GM18507 (cell line): ENCODE measurements around the gene TAS1R1.
A peak's percentile ranks its signal among the peaks of the same experiment; 100 is the strongest.
"Not testable (repeated sequence)": the region's sequence is repeated elsewhere in the genome, so short reads cannot be mapped to it uniquely, and the experiment has no call there.

Source experiments
- DNase-seq: peaks from one replicate; pipeline ENCODE4 v3.0.0; 2011; ENCODE audit warnings: low read depth; ENCODE audit not compliant: insufficient read length; ENCODE audit errors: extremely low spot score
- FAIRE-seq: peaks from 2 replicates; lab custom pipeline; 2011; peaks lifted over from hg19 to GRCh38; lab: Jason Lieb, UNC

TAS1R1 gene

DNA sequence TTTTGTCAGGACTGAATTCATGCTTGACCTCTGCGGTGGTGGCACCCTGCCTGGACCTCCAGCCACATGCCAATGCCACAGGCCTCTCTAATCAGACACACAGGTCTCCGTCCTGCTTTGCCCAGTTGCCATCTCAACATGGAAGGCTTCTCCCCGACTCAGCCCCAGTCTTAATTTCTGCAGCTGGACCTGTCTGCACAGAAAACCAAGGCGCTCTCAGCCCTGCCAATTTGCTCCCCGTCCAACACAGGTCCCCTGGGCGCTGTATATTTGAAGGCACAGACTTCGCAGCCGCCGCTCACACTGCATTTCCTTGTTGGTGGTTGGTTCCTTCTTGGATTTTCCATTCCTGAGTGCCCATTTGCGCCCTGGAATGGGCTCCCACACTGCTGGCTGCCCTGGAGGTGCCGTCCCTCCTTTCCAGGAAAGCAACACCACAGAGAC is 35.6 kb upstream of the TAS1R1 start:
- FAIRE-seq (no peak), DNase-seq (no peak)

DNA sequence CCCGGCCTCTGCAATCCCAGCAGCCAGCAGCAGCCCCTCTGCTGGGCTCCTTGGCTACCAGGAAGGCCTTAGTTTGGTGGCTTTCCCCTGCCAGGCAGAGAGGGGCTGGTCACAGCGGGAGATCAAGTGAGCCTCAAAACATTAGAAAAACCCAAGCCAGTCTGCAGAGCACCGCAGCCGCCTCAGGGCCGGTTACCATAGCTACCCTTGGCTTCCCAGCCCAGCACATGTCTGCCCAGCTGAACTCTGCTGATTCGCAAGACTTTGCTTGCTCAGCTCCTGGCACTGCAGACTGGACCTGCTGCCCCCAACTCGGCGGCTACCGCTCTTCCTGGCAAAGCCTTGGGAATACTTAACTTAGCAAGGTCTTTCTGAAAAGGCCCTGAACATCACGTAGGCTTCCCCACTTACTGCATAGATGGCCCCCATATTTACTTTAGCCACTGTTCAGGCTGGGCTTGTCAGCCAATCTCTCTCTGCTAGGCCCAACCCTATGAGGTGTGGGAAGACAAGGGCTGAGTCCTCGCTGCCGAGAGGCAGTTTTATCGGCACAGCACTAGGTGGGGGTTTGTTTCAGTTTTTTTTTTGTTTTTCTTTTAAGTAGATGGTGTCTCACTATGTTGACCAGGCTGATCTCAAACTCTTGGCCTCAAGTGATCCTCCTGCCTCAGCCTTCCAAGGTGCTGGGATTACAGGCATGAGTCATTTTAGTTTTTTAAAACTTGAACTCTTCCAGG is 35.0 kb upstream of the TAS1R1 start:
- no peak for FAIRE-seq

GRCh38 chr1:6521536-6521935 is 33.6 kb upstream of the TAS1R1 start:
- FAIRE-seq (no peak), DNase-seq (no peak)

More for the DNA sequence above, 35.0 kb upstream of the TAS1R1 start:
- no peak for DNase-seq

DNA sequence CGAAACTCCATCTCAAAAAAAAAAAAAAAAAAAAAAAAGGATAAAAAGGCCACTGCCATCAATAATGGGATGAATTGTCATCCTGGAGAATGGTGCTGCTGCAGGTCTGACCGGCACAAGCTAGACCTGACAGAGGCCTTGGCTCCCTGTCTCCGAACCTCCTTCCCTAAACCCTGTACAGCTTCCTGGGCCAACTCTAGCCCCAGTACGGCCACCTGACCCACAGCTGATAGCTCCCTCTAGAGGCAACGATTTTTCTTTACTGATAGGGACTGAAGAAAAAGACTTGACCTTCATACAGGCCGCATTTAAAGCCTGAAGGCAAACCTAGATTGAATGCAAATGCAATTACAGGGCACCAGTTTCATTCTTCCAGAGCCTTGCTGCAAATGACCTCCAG is 31.5 kb upstream of the TAS1R1 start:
- FAIRE-seq (no peak), DNase-seq (no peak)

- FAIRE-seq (no peak), DNase-seq (no peak)
Measured at GRCh38 chr1:6526316-6526715, 28.8 kb upstream of the TAS1R1 start.

GRCh38 chr1:6528492-6528891 is 26.6 kb upstream of the TAS1R1 start:
- FAIRE-seq: no peak

DNA sequence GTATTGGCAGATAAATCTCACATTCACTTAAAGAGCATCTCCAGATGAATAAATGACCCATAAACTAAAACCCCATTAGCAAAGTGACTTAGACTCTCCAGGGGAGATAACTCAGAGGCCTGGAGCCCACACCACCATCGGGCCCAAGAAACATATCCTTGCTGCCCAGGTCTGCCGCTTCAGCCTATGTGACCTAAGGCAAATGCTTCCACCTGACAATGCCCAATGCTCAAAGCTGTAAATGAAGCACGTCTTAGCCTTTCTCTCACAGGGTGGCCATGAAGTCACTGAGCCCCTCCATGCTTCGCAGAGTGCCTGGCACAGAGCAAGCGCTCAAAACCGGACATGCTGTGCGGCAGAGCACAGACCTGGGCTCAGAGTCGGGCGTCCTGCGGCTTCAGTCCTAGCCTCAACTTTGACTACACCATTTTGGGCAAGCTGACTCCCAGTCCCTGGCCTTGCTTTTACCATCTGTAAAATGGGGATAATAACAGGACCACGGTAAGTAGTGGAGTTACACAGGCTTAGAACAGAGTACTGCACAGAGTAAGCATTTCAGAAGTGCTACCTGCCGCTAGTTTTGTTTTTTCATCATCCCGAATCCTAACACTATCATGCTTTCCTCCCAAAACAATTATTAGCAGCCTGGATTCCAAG is 24.5 kb upstream of the TAS1R1 start:
- DNase-seq (no peak), FAIRE-seq (no peak)

More at GRCh38 chr1:6528492-6528891, 26.6 kb upstream of the TAS1R1 start:
- DNase-seq: no peak

- FAIRE-seq: no peak
Measured at GRCh38 chr1:6531996-6532395, 23.1 kb upstream of the TAS1R1 start.

DNA sequence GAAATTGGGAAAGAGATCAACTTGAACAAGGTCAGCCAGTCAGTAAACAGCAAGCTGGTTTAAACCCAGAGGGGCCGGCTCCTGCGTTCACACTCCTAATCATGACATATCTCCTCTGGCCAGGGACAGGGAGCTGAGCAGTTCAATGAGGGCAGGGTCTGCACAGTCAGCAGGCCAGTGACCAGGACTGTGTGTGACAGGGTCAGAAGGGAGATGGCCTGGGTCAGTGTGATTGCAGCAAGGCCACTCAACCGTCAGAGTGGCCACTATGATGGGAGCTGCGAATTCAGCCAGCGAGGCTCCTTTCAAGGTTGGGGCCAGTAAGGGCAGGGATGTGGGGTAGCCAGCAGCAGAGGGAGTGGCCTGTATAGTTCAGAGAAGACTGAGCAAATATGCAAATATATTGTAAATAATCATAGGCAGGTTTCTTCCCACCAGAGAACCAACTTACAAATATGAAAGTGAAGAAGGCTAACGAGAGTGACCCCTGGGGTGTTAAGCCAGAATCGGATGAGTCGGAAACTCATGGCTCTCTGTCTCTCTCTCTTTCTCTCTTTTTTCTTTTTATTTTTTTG is 20.8 kb upstream of the TAS1R1 start:
- DNase-seq (no peak), FAIRE-seq (no peak)

More at GRCh38 chr1:6531996-6532395, 23.1 kb upstream of the TAS1R1 start:
- no peak for DNase-seq

DNA sequence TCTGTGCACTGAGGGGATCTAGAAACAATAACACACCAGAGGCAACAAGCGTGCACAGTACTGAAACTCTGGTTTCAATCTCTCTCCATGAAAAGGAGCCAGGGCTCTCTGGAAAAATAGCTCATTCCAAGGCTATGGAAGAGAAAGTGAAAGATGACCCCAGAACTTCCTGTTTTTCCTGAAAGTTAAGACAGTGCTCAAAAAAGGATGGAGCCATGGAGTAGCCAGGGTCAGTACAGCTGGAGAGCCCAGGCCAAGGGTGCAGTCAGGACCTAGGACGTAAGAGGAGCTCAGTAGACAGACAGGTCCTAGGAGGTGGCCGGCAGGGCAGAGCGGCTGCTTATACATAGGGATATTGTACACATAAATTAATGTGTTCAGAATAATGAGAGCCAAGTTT is 19.9 kb upstream of the TAS1R1 start:
- no peak for DNase-seq
- no peak for FAIRE-seq

DNA sequence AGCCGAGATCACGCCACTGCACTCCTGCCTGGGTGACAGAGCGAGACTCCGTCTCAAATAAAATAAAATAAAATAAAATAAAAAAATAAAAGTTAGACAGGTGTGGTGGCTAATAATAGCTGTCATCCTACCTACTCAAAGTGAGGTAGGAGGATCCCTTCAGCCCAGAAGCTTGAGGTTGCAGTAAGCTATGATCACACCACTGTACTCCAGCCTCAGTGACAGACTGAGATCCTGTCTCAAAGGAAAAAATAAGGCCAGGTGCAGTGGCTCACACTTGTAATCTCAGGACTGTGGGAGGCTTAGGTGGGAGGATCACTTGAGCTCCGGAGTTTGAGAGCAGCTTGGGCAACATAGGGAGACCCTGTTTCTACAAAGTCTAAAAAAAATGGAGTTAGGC is 18.8 kb upstream of the TAS1R1 start:
- FAIRE-seq: no peak

DNA sequence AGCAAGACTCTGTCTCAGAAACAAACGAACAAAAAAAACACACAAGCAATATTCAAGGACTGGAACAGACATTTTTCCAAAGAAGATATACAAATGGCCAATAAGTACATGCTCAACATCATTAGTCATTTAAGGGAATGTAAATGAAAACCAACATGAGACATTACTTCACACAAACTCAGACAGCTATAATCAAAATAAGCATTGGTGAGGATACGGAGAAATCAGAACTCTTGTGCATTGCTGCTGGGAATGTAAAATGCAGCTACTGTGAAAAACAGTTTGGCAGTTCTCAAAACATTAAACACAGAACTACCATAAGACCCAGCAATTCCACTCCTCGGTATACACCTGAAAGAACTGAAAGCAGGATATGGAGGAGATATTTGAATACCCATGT is 16.2 kb upstream of the TAS1R1 start:
- FAIRE-seq (no peak), DNase-seq (no peak)

More for the DNA sequence above, 18.8 kb upstream of the TAS1R1 start:
- DNase-seq: no peak

GRCh38 chr1:6544831-6545230 is 10.3 kb upstream of the TAS1R1 start:
- FAIRE-seq: no peak

DNA sequence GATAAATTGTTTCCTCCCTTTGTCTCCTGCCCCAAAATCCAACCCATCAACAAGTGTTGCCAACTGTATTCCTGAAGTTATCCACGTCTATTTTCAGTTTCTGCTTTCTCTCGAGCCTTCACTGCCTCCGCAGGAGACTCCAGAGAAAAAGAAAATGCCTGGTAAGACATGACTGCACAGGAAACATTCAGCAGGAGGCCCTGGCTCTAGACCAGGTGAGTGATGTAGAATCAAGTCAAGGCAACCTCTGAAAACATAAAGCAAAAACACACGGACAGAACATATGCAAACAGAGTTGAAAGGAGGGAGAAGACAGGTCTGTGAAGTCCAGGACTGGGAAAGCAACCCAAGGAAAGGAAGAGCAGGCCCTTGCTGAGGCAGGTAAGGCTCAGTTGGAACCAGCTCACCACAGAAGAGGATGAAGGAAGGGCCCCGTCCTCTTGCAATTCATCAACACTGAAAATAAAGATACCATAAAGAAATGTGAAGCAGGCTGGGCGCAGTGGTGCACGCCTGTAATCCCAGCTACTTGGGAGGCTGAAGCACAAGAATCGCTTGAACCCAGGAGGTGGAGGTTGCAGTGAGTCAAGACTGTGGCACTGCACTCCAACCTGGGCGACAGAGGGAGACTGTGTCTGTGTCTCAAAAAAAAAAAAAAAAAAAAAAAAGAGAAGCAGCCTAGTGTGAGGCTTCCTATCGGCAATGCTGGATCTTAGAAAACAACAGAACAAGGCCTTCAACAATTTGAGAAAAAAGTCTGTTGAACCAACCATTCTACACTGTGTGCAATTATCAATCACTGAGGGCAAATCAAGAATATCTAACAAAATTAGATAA is 9.6 kb upstream of the TAS1R1 start:
- FAIRE-seq (no peak), DNase-seq (no peak)

More at GRCh38 chr1:6544831-6545230, 10.3 kb upstream of the TAS1R1 start:
- no peak for DNase-seq

- DNase-seq (no peak), FAIRE-seq (no peak)
Measured at GRCh38 chr1:6546326-6546725, 8.8 kb upstream of the TAS1R1 start.

DNA sequence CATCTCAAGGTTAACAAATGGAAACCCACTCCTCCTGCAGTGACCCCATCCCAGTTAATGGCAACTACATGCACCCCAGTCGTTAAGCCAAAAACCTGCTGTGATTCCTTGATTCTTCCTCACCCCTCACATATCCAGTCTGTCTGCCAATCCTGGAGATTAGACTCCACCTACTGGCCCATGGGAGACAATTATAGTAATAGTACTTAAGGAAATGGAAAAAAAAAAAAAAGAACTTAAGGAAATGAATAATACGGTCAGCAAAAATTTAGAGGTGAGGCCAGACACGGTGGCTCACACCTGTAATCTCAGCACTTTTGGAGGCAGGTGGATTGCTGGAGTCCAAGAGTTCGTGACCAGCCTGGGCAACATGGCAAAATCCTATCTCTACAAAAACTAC is 7.8 kb upstream of the TAS1R1 start:
- DNase-seq (no peak), FAIRE-seq (no peak)

- DNase-seq: peak; percentile 99
- peak; percentile 94 for FAIRE-seq
Measured at GRCh38 chr1:6554031-6554906, 838 bp upstream of the TAS1R1 start, which contains the start of gene NOL9. Gene NOL9, minus strand, starts transcription at chr1:6554513. Its CDS starts 11 bp downstream, at chr1:6554502.

DNA sequence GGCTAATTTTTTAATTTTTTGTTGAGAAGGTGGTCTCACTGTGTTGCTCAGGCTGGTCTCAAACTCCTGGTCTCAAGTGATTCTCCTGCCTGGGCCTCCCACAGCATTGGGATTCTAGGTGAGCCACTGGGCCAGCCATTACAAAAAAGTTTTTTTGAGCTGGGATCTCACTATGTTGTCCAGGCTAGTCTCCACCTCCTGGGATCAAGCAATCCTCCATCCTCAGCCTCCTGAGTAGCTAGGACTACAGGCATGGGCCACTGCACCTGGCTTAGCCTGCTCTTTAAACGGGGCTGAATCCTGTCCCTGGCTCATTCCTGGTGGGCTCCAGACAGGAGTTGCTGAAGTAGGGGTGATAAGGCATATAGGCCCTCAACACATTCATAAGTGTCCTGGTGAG is 2.5 kb downstream of the TAS1R1 start:
- DNase-seq (no peak), FAIRE-seq (no peak)

DNA sequence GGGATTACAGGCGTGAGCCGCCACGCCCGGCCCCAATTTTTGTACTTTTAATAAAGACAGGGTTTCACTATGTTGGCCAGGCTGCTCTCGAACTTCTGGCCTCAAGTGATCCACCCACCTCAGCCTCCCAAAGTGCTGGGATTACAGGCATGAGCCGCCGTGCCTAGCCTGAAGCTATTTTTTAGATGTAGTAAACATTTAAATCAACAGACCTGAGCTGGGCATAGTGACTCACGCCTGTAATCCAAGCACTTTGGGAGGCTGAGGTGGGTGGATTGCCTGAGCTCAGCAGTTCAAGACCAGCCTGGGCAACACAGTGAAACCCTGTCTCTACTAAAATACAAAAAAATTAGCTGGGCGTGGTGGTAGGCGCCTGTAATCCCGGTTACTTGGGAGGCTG is 4.1 kb downstream of the TAS1R1 start:
- FAIRE-seq, DNase-seq: not testable (repeated sequence)
